K562 (cell line): ENCODE measurements around the gene SCN5A. TPM values are rescaled to one million over a fixed set of nuclear protein-coding genes. Genes with fewer than 3 reads are reported as not detected.

ENCODE experiments used
- ATAC-seq: fragments of 200-7000 bp; cut with Tn5 transposase; 3 replicates; pipeline ENCODE4 v1.9.1; 2020; ENCODE audit warnings: moderate library complexity
- BruUV-seq: library from RNA; stranded (reverse); fragments of 400-500 nt; replicated peaks from 2 replicates; lab custom pipeline; 2021; lab: Mats Ljungman, UMichigan
- CTCF ChIA-PET: fragments of 300-600 bp; formaldehyde crosslinking; extraction: SDS; loops from one replicate; lab custom pipeline; 2021; ENCODE audit warnings: low intra/inter-chr PET ratio; lab: Yijun Ruan, JAX
- POLR2A ChIA-PET: fragments of 300-600, 350-650 bp; sonication (Branson Sonifier 250); formaldehyde crosslinking; extraction: SDS; loops from one replicate; lab custom pipeline; 2021; ENCODE audit warnings: antibody characterized with exemption, inconsistent platforms; lab: Yijun Ruan, JAX
- DNase-seq, 4 experiments: peaks; one replicate each; pipeline versions ENCODE4 v3.0.0 to v3.0.0-alpha.2; 2011 to 2018; ENCODE audit warnings: low spot score in 3 of 4, mixed read lengths in 3 of 4; ENCODE audit errors: extremely low read depth in 1 of 4
- FAIRE-seq: peaks from 2 replicates; lab custom pipeline; 2011; peaks lifted over from hg19 to GRCh38; lab: Jason Lieb, UNC
- H2AFZ ChIP-seq: 2 replicates; pipeline ENCODE4 v1.6.0; 2011; ENCODE audit warnings: low read depth, low read length, control low read depth, inconsistent platforms
- H3K27ac ChIP-seq: fragments of 200-600 bp; 3 replicates; pipeline ENCODE4 v1.8.0; 2011; ENCODE audit warnings: low read depth, mild to moderate bottlenecking, control low read depth, inconsistent platforms, low read length, moderate library complexity, mixed read lengths; ENCODE audit errors: extremely low read depth
- H3K27me3 ChIP-seq, 2 experiments: fragments of 300-600 bp in 1 of 2; 2 replicates in 1 of 2; 3 replicates in 1 of 2; pipeline versions ENCODE4 v1.6.0 to v1.8.0; 2011; ENCODE audit warnings: inconsistent platforms in 2 of 2, low read length in 2 of 2, mild to moderate bottlenecking in 1 of 2, mixed read lengths in 1 of 2, moderate library complexity in 1 of 2; ENCODE audit not compliant: control insufficient read depth in 2 of 2, insufficient read depth in 2 of 2
- H3K36me3 ChIP-seq: fragments of 300-600 bp; 3 replicates; pipeline ENCODE4 v1.8.0; 2011; ENCODE audit warnings: mild to moderate bottlenecking, low read length, inconsistent platforms; ENCODE audit not compliant: control insufficient read depth, insufficient read depth
- H3K4me1 ChIP-seq, 2 experiments: fragments of 200-600 bp in 1 of 2; replicated peaks in 1 of 2; 2 replicates in 1 of 2; 3 replicates in 1 of 2; pipeline versions ENCODE4 v1.5.1 to v1.8.0; 2011; ENCODE audit warnings: inconsistent platforms in 2 of 2, low read length in 2 of 2, mild to moderate bottlenecking in 1 of 2, mixed read lengths in 1 of 2, moderate library complexity in 1 of 2; ENCODE audit not compliant: control insufficient read depth in 2 of 2, insufficient read depth in 2 of 2
- H3K4me2 ChIP-seq: 2 replicates; pipeline ENCODE4 v1.6.1; 2011; ENCODE audit warnings: low read length, control low read depth, inconsistent platforms, mixed read lengths; ENCODE audit not compliant: insufficient read depth
- H3K4me3 ChIP-seq: fragments of 200-600 bp; sonication (generic), shearing (Covaris generic); 2 replicates; pipeline ENCODE4 v1.5.1; 2016; ENCODE audit warnings: control low read depth, inconsistent platforms
- H3K79me2 ChIP-seq: fragments of 200-600 bp; 3 replicates; pipeline ENCODE4 v1.8.0; 2011; ENCODE audit warnings: low read length, inconsistent platforms; ENCODE audit not compliant: control insufficient read depth, insufficient read depth
- H3K9ac ChIP-seq, 2 experiments: 2 replicates each; pipeline versions ENCODE4 v1.6.0 to v1.6.1; 2011; ENCODE audit warnings: low read depth in 2 of 2, low read length in 2 of 2, control low read depth in 1 of 2, inconsistent platforms in 1 of 2, mild to moderate bottlenecking in 1 of 2, mixed read lengths in 1 of 2; ENCODE audit not compliant: insufficient read depth in 1 of 2
- H3K9me1 ChIP-seq: one replicate; pipeline ENCODE4 v1.6.0; 2011; ENCODE audit warnings: inconsistent platforms, mild to moderate bottlenecking, low read length, moderate library complexity; ENCODE audit not compliant: control insufficient read depth, insufficient read depth
- H3K9me3 ChIP-seq: replicated peaks from 2 replicates; pipeline ENCODE4 v1.5.1; 2011; ENCODE audit warnings: low read depth, low read length, inconsistent platforms; ENCODE audit not compliant: control insufficient read depth, insufficient read depth
- H4K20me1 ChIP-seq: replicated peaks from 2 replicates; pipeline ENCODE4 v1.6.1; 2011; ENCODE audit warnings: low read length, inconsistent platforms, mixed read lengths; ENCODE audit not compliant: control insufficient read depth, insufficient read depth
- CEBPG ChIP-seq, 3 experiments: fragments of 200-800 bp in 1 of 3; sonication (Bioruptor generic) in 1 of 3; sonication (generic) in 1 of 3; formaldehyde crosslinking in 1 of 3; IDR thresholded peaks in 2 of 3; conservative IDR thresholded peaks in 1 of 3; 2 replicates each; pipeline versions ENCODE4 v1.6.1 to v1.8.0; 2016 to 2022; ENCODE audit warnings: missing compliant biosample characterization in 2 of 3, missing genetic modification characterization in 2 of 3, mild to moderate bottlenecking in 1 of 3, missing genetic modification reagents in 1 of 3
- KDM4B ChIP-seq, 2 experiments: fragments of 450-650 bp in 1 of 2; sonication (generic) in 1 of 2; IDR thresholded peaks; 2 replicates each; pipeline ENCODE4 v1.6.1; 2016 to 2017; ENCODE audit warnings: borderline replicate concordance in 2 of 2, antibody characterized with exemption in 1 of 2, low read depth in 1 of 2, mild to moderate bottlenecking in 1 of 2
- MEIS2 ChIP-seq: fragments of 450-650 bp; IDR thresholded peaks from 2 replicates; pipeline ENCODE4 v1.6.1; 2014; ENCODE audit warnings: mild to moderate bottlenecking; ENCODE audit not compliant: partially characterized antibody
- WGBS: fragments of 100-300 bp; shearing (Covaris generic); methylation state at CpG from one replicate; pipeline ENCODE4 v1.1.6; 2016; ENCODE audit warnings: low coverage, mixed read lengths; ENCODE audit not compliant: insufficient coverage; ENCODE audit errors: missing lambda C conversion rate; 5-methylcytosine and 5-hydroxymethylcytosine counted together
- in situ Hi-C: fragments of 300-500 bp; cut with MboI; formaldehyde crosslinking; loops from 4 replicates; pipeline ENCODE4 v1.15.0; 2018; ENCODE audit warnings: inconsistent platforms, mixed read lengths
- intact Hi-C: fragments of 100-400 bp; cut with micrococcal nuclease; formaldehyde crosslinking; loops from 2 replicates; pipeline ENCODE4 v1.14.2; 2022
- polyA plus RNA-seq, 8 experiments: library from polyadenylated mRNA; depleted of rRNA in 4 of 8; stranded (reverse) in 5 of 8; unstranded in 3 of 8; fragments of >200 nt; fragmentation: Nextera tagmentation in 2 of 8; fragmentation: Illumina TruSeq in 1 of 8; extraction: Ambion mirVana in 2 of 8; extraction: Trizol in 1 of 8; gene quantifications; 2 replicates each; pipeline versions ENCODE4 v1.2.1 to v1.2.3, GENCODE V29; 2011 to 2014; ENCODE audit warnings: inconsistent platforms in 1 of 8, missing spikeins in 1 of 8
- total RNA-seq, 7 experiments: library from RNA; depleted of rRNA in 6 of 7; stranded (reverse); fragments of >200 nt in 6 of 7; fragmentation: Illumina TruSeq in 2 of 7; extraction: Trizol in 2 of 7; gene quantifications; 2 replicates each; pipeline versions ENCODE4 v1.2.1 to v1.2.3, GENCODE V29; 2011 to 2021; ENCODE audit warnings: low replicate concordance in 1 of 7
- TF ChIP-seq, protein P1 (sequence below): fragments of 450-650 bp; IDR thresholded peaks from 2 replicates; pipeline ENCODE4 v1.6.1; 2016
- TF ChIP-seq, protein P2 (sequence below), 2 experiments: IDR thresholded peaks in 1 of 2; conservative IDR thresholded peaks in 1 of 2; 2 replicates each; pipeline ENCODE4 v1.6.1; 2016; ENCODE audit warnings: low read depth in 2 of 2, mild to moderate bottlenecking in 1 of 2, missing compliant biosample characterization in 1 of 2, missing genetic modification characterization in 1 of 2, moderate library complexity in 1 of 2
- TF ChIP-seq, protein P3 (sequence below): sonication (generic); IDR thresholded peaks from 2 replicates; pipeline ENCODE4 v1.6.1; 2016

Gene SCN5A
- total and polyA plus RNA-seq, 9 of the 15 experiments (the other 6 are each of a cell fraction or from before 2014, with no cell fraction given) = 0.07 to 1.4 (median 0.21) TPM; not detected in 2

DNA sequence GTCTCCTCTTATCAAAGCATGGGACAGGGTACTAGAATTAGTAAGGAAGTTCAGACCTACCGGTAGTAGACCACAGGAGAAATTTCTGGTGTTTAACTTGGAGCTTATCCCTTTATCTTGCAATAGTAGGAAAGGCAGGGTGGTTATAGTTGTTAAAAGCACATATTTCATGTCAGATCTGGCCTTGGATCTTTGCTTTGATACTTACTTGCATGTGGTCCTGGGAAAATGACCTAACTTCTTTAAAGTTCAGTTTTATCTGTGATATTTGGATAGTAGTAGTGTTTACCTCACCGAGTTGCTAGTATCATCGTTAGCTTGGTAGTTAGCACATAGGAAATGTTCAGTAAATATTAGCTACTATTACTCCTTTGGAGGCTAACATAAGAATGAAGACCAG lies 137.9 kb downstream of the SCN5A start:
- intact Hi-C loops (no loop called here), in situ Hi-C loops (no loop called here)
- BruUV-seq = no TSS peak
- Histone ChIP-seq H3K4me3 (no peak overlapping the region), H3K9me1 (no peaks in the 10 kb centered on the region), H3K4me2 (no peak overlapping the region), H3K27ac (no peak overlapping the region), H2AFZ (no peak overlapping the region), H3K9ac (no peak overlapping the region), H3K36me3 (peaks cover 24% of the 10 kb centered on the region), H3K79me2 (no peaks in the 10 kb centered on the region), H4K20me1 (no peaks in the 10 kb centered on the region), H3K9me3 (no peaks in the 10 kb centered on the region), H3K27me3 (no peaks in the 10 kb centered on the region), H3K4me1 (no peaks in the 10 kb centered on the region)
- WGBS = 45% methylated on average over 3 of the region's 3 CpGs
- ChIA-PET CTCF (no interaction called here), POLR2A (interaction anchor here (1.0 to 1.1 kb wide), 2 partner anchors 21 to 102 kb away, joined by 3 to 5 read pairs; no protein-coding TSS in a partner anchor)
- TF ChIP-seq KDM4B (IDR thresholded peaks at IDR 0.05; ENCODE audit: borderline replicate concordance in 2 of 2, low read depth in 1 of 2) = no peak
- TF ChIP-seq CEBPG (CRISPR knock-in tag; IDR thresholded peaks at IDR 0.05) = no peak
- 0 out of 4 replicates have a peak, but pooled peaks of 1 of the 2 experiments have one; percentile 10 for TF ChIP-seq CEBPG (tag; conservative IDR thresholded peaks at IDR 0.05 in 1 of 2, IDR thresholded peaks at IDR 0.05 in 1 of 2)
- TF ChIP-seq, protein P1, sequence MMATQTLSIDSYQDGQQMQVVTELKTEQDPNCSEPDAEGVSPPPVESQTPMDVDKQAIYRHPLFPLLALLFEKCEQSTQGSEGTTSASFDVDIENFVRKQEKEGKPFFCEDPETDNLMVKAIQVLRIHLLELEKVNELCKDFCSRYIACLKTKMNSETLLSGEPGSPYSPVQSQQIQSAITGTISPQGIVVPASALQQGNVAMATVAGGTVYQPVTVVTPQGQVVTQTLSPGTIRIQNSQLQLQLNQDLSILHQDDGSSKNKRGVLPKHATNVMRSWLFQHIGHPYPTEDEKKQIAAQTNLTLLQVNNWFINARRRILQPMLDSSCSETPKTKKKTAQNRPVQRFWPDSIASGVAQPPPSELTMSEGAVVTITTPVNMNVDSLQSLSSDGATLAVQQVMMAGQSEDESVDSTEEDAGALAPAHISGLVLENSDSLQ = no peak
- TF ChIP-seq, protein P2, sequence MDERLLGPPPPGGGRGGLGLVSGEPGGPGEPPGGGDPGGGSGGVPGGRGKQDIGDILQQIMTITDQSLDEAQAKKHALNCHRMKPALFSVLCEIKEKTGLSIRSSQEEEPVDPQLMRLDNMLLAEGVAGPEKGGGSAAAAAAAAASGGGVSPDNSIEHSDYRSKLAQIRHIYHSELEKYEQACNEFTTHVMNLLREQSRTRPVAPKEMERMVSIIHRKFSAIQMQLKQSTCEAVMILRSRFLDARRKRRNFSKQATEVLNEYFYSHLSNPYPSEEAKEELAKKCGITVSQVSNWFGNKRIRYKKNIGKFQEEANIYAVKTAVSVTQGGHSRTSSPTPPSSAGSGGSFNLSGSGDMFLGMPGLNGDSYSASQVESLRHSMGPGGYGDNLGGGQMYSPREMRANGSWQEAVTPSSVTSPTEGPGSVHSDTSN (CRISPR knock-in tag; IDR thresholded peaks at IDR 0.05; ENCODE audit: low read depth) = no peak
- TF ChIP-seq, protein P2 (tag; conservative IDR thresholded peaks at IDR 0.05; ENCODE audit: low read depth) = 0 out of 2 replicates have a peak, but pooled peaks have one; percentile 36
- TF ChIP-seq, protein P3, sequence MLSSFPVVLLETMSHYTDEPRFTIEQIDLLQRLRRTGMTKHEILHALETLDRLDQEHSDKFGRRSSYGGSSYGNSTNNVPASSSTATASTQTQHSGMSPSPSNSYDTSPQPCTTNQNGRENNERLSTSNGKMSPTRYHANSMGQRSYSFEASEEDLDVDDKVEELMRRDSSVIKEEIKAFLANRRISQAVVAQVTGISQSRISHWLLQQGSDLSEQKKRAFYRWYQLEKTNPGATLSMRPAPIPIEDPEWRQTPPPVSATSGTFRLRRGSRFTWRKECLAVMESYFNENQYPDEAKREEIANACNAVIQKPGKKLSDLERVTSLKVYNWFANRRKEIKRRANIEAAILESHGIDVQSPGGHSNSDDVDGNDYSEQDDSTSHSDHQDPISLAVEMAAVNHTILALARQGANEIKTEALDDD = peak; percentile 74; the same call in 1 of the 2 replicates
- peak; percentile 74 for TF ChIP-seq MEIS2
- ATAC-seq = no peak
- FAIRE-seq = no peak
- DNase-seq = no peak
